Heart right ventricle (tissue), 16 donors: ENCODE results near the gene CNTLN. TPM values are rescaled to one million over a fixed set of nuclear protein-coding genes. Genes with fewer than 3 reads are reported as not detected.

Source experiments
- ATAC-seq, 8 donors: fragments of 200-7000 bp; cut with Tn5 transposase; one replicate each; pipeline ENCODE4 v1.9.1; 2020; ENCODE audit warnings: mild to moderate bottlenecking in 8 of 8, moderate library complexity in 8 of 8, moderate number of reproducible peaks in 1 of 8
- DNase-seq, 2 donors: peaks; one replicate each; pipeline ENCODE4 v3.0.0-alpha.2; 2020
- H3K27ac ChIP-seq, 10 donors: fragments of 200-600 bp; sonication (generic) in 2 of 10; one replicate each; pipeline versions ENCODE4 v1.5.0 to v1.8.0; 2020 to 2022; ENCODE audit warnings: mild to moderate bottlenecking in 3 of 10
- H3K27me3 ChIP-seq, 7 donors: fragments of 200-600 bp; one replicate each; pipeline ENCODE4 v1.8.0; 2021 to 2022; ENCODE audit warnings: mild to moderate bottlenecking in 2 of 7
- H3K36me3 ChIP-seq, 9 donors: fragments of 200-600 bp; sonication (generic) in 1 of 9; one replicate each; pipeline versions ENCODE4 v1.5.0 to v1.8.0; 2020 to 2022; ENCODE audit warnings: mild to moderate bottlenecking in 2 of 9
- H3K4me1 ChIP-seq, 9 donors: fragments of 200-600 bp; sonication (generic) in 1 of 9; one replicate each; pipeline versions ENCODE4 v1.5.0 to v1.8.0; 2020 to 2022; ENCODE audit warnings: mild to moderate bottlenecking in 4 of 9
- H3K4me3 ChIP-seq, 10 donors: fragments of 200-600 bp; sonication (generic) in 2 of 10; one replicate each; pipeline versions ENCODE4 v1.5.0 to v1.8.0; 2020 to 2022; ENCODE audit warnings: mild to moderate bottlenecking in 7 of 10, moderate library complexity in 2 of 10
- H3K9me3 ChIP-seq, 11 donors: fragments of 200-600 bp in 10 of 11; sonication (generic) in 2 of 11; one replicate each; pipeline versions ENCODE4 v1.5.0 to v1.8.0; 2013 to 2022; ENCODE audit warnings: mild to moderate bottlenecking in 2 of 11, control low read depth in 1 of 11, moderate library complexity in 1 of 11
- WGBS, 2 donors: extraction: QIAGEN DNeasy Blood & Tissue Kit; methylation state at CpG; one replicate each; pipeline ENCODE4 v1.1.7; 2013; ENCODE audit warnings: inconsistent platforms in 1 of 2; 5-methylcytosine and 5-hydroxymethylcytosine counted together
- intact Hi-C, 10 donors: fragments of 100-400 bp; cut with DNase I; formaldehyde crosslinking; loops; one replicate each; pipeline versions ENCODE4 v1.11.1 to v1.14.2; 2022
- polyA plus RNA-seq, 2 donors: library from polyadenylated mRNA; stranded (reverse); fragments of 200-250 nt; gene quantifications; one replicate each; pipeline ENCODE4 v1.2.3, GENCODE V29; 2013
- total RNA-seq, 10 donors: library from RNA; stranded (reverse); fragmentation: NEBNext Ultra II Directional in 3 of 10; extraction: Animal tissue kit (Norgen Biotek cat#: 25700) in 3 of 10; gene quantifications; one replicate each; pipeline versions ENCODE4 v1.2.1 to v1.2.4, GENCODE V29; 2021 to 2023
- TF ChIP-seq, protein P1 (sequence below), 9 donors: fragments of 200-600 bp; sonication (generic) in 2 of 9; IDR thresholded peaks; one replicate each; pipeline versions ENCODE4 v1.5.0 to v1.8.0; 2021 to 2022; ENCODE audit warnings: antibody characterized with exemption in 9 of 9, mild to moderate bottlenecking in 5 of 9, moderate library complexity in 1 of 9
- donor health status: Arrhythmogenic right ventricular cardiomyopathy.
- donor health status: ischemic (EF 13 %, LVEDD 7.1; RV severe dilation, severe dysfunction).
- donor health status: healthy with polysubstance abuse.
- donor health status: DM: no; HTN: yes; CAD: no.
- donor health status: DM: no; HTN: no; CAD: no.
- donor health status: ischemic (EF 25% LVEDD 6.9; RV normal size, moderate dysfunction).
- donor health status: ischemic (EF 25% LVEDD 5.7; RV mildly dilated, moderate dysfunction).
- donor health status: healthy.
- donor health status: DM: yes; HTN: yes; CAD: no.
- donor health status: Ischemic cardiomyopathy.
- donor health status: ischemic (EF 35%, LVEDD 5.7; RV mildly dilated, moderate dysfunction).
- donor health status: nonischemic (EF 11% LVEDD 7.7; RV severe dilation, severe dysfunction).
- donor health status: DM: yes; HTN: yes; CAD: no.
- donor health status: PGD.
- donor health status: ischemic (EF 29% LVEDD 5.4; RV normal size, mild dysfunction).
- donor health status: nonischemic (EF 23%, LVEDD 6.1; RV moderate dilation, normal function).

The CNTLN gene
- total and polyA plus RNA-seq, 12 donors = 1.5 to 3.6 (median 2.2) TPM

DNA sequence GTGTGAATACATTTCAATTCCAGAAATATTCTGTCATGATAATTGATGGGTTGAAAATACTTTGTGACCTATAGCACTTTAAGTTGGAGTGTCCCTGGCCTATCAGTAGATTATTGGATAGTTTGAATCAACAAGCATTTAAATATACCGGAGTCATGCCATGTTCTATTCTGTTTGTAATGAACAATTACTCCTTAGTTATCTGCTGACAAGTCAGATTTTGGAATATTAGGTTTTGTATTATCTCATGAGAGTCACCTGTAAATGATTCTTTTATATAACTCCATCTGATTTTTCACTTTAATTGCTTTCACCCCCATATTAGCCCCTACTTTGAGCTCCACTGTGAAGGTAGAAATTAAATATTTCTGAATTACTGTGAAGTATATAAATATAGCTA, 351.6 kb downstream of the CNTLN start:
- Histone ChIP-seq H3K9me3 (no peaks in the 10 kb centered on the region), H3K27ac (no peak overlapping the region), H3K4me3 (no peak overlapping the region), H3K27me3 (no peaks in the 10 kb centered on the region), H3K4me1 (no peaks in the 10 kb centered on the region), H3K36me3 (peaks cover 0 to 24% (median 4%) of the 10 kb centered on the region in 9 donors)
- 94 to 96% methylated on average over 1 of the region's 1 CpG for WGBS, 2 donors
- intact Hi-C loops = no loop called here
- no peak for DNase-seq
- ATAC-seq = no peak
- TF ChIP-seq, protein P1, sequence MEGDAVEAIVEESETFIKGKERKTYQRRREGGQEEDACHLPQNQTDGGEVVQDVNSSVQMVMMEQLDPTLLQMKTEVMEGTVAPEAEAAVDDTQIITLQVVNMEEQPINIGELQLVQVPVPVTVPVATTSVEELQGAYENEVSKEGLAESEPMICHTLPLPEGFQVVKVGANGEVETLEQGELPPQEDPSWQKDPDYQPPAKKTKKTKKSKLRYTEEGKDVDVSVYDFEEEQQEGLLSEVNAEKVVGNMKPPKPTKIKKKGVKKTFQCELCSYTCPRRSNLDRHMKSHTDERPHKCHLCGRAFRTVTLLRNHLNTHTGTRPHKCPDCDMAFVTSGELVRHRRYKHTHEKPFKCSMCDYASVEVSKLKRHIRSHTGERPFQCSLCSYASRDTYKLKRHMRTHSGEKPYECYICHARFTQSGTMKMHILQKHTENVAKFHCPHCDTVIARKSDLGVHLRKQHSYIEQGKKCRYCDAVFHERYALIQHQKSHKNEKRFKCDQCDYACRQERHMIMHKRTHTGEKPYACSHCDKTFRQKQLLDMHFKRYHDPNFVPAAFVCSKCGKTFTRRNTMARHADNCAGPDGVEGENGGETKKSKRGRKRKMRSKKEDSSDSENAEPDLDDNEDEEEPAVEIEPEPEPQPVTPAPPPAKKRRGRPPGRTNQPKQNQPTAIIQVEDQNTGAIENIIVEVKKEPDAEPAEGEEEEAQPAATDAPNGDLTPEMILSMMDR (IDR thresholded peaks at IDR 0.05) = no peak

DNA sequence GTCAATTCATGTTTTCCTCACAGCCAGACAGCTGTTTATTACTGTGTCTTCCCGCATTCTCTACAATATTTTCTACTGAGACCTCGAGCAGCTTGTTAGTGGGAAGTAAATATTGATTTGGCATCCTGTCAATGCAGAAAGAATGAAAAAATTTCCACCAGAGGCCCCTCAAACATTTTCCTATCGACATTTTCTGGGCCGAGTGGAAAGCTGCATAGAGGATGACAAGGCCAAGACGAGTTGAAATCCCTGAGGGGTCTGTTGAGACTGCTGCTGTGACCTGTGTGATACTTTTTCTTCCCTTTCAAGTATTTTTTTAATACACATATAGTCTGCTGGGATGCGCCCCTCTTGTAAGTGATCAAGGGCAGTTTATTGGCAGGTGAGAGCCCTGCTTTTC, 352.6 kb downstream of the CNTLN start:
- TF ChIP-seq, protein P1 (IDR thresholded peaks at IDR 0.05) = no peak
- Histone ChIP-seq H3K9me3 (no peaks in the 10 kb centered on the region), H3K4me1 (no peaks in the 10 kb centered on the region), H3K36me3 (peaks cover 0 to 24% (median 4%) of the 10 kb centered on the region in 9 donors), H3K27ac (no peak overlapping the region), H3K27me3 (no peaks in the 10 kb centered on the region), H3K4me3 (no peak overlapping the region)
- DNase-seq = no peak
- intact Hi-C loops = no loop called here
- WGBS, 2 donors = 82 to 87% methylated on average over 6 of the region's 6 CpGs
- ATAC-seq = no peak

DNA sequence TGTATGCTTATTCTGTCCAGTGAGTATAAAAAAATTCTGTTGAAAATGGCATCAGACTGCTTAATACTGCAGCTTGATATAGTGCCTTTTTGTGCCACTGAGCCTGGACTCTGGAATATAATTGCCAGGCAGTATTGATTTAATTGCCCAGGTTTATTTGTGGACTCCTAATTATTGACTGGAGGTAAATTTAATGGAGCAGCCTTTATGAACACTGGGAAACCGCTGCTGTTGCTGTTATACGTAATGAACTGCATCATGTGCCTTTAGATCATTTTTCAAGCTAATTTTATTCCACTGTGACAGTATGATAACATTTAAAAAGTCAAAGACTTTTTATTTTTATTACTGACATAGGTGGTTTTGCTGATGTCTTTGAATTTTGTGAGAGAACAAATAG, 353.8 kb downstream of the CNTLN start:
- intact Hi-C loops = no loop called here
- Histone ChIP-seq H3K4me1 (no peaks in the 10 kb centered on the region), H3K27me3 (no peaks in the 10 kb centered on the region), H3K27ac (no peak overlapping the region), H3K9me3 (no peaks in the 10 kb centered on the region), H3K4me3 (no peak overlapping the region), H3K36me3 (peaks cover 0 to 24% (median 4%) of the 10 kb centered on the region in 9 donors)
- ATAC-seq (no peak), DNase-seq (no peak)
- 96 to 98% methylated on average over 2 of the region's 2 CpGs for WGBS, 2 donors
- TF ChIP-seq, protein P1 (IDR thresholded peaks at IDR 0.05) = no peak

DNA sequence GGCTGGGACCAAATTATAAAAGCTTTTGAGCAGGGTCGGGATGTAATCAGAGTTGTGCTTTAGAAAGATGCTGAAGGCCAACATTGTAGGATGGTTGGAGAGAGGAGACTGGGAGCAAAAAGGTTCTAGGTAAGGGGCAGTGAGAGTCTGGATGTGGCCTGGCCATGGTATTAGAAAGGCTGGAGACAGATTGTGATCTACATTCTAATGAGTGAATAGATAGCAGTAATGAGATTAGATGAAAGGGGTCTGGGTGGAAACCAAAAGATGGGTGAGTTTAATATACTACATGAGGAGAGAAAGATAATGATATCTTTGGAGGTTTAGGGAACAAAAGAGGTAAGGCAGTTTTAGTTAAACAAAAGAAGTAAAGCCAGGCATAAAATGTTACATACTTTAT, 355.3 kb downstream of the CNTLN start:
- Histone ChIP-seq H3K4me3 (no peak overlapping the region), H3K27me3 (no peaks in the 10 kb centered on the region), H3K4me1 (no peaks in the 10 kb centered on the region), H3K36me3 (peaks cover 0 to 27% (median 4%) of the 10 kb centered on the region in 9 donors), H3K27ac (no peak overlapping the region), H3K9me3 (no peaks in the 10 kb centered on the region)
- ATAC-seq (no peak), DNase-seq (no peak)
- WGBS, 2 donors = 81 to 89% methylated on average over 1 of the region's 1 CpG
- intact Hi-C loops = no loop called here
- TF ChIP-seq, protein P1 (IDR thresholded peaks at IDR 0.05) = no peak
